Vagina (tissue), 2 donors: ENCODE measurements around the gene PPIP5K1. TPM values are rescaled to one million over a fixed set of nuclear protein-coding genes. Genes with fewer than 3 reads are reported as not detected.

ENCODE experiments used
- DNase-seq, 2 donors: peaks; one replicate each; pipeline ENCODE4 v3.0.0-alpha.2; 2017; ENCODE audit errors: extremely low spot score in 2 of 2
- H3K27ac ChIP-seq: fragments of 200-600 bp; sonication (generic); one replicate; pipeline ENCODE4 v1.5.1; 2019
- H3K27me3 ChIP-seq: fragments of 200-600 bp; sonication (generic); one replicate; pipeline ENCODE4 v1.5.1; 2019
- H3K36me3 ChIP-seq, 2 donors: fragments of 200-600 bp; sonication (generic); one replicate each; pipeline ENCODE4 v1.5.1; 2017 to 2019
- H3K4me1 ChIP-seq: fragments of 200-600 bp; sonication (generic); one replicate; pipeline ENCODE4 v1.5.1; 2019
- H3K4me3 ChIP-seq, 2 donors: fragments of 200-600 bp; sonication (generic); 1 replicate in 1 of 2; 2 replicates in 1 of 2; pipeline ENCODE4 v1.5.1; 2016 to 2019
- H3K9me3 ChIP-seq: fragments of 200-600 bp; sonication (generic); one replicate; pipeline ENCODE4 v1.5.1; 2019
- CTCF ChIP-seq, 3 experiments: fragments of 450-650 bp in 2 of 3; fragments of 200-600 bp in 1 of 3; sonication (generic) in 1 of 3; IDR thresholded peaks; one replicate each; pipeline ENCODE4 v1.5.1; 2017 to 2019; ENCODE audit warnings: antibody characterized with exemption in 3 of 3, mild to moderate bottlenecking in 2 of 3, moderate library complexity in 2 of 3
- POLR2A ChIP-seq, 2 donors: fragments of 450-650 bp; IDR thresholded peaks; one replicate each; pipeline ENCODE4 v1.6.1; 2017; ENCODE audit warnings: antibody characterized with exemption in 2 of 2, mild to moderate bottlenecking in 2 of 2, moderate library complexity in 2 of 2
- POLR2AphosphoS5 ChIP-seq, 2 donors: sonication (generic); formaldehyde crosslinking; IDR thresholded peaks; one replicate each; pipeline ENCODE4 v1.9.0; 2017; ENCODE audit warnings: antibody characterized with exemption in 2 of 2, mild to moderate bottlenecking in 2 of 2, low read depth in 1 of 2; ENCODE audit not compliant: insufficient read depth in 1 of 2
- intact Hi-C: fragments of 100-400 bp; cut with DNase I; formaldehyde crosslinking; loops from one replicate; pipeline ENCODE4 v1.15.1; 2023
- total RNA-seq: library from RNA; depleted of rRNA; stranded (reverse); fragments of >200 nt; gene quantifications from one replicate; pipeline ENCODE4 v1.2.3, GENCODE V29; 2016

Gene PPIP5K1
- total RNA-seq, 1 donor from 2014 or later: 46.4 TPM

- no peak for DNase-seq
- no peaks in the 10 kb centered on the region for H3K4me1 ChIP-seq
- H3K27ac ChIP-seq: no peak overlapping the region
- no peaks in the 10 kb centered on the region for H3K36me3 ChIP-seq
- intact Hi-C loops: no loop called here
- no peak overlapping the region for H3K4me3 ChIP-seq
- no peaks in the 10 kb centered on the region for H3K27me3 ChIP-seq
- H3K9me3 ChIP-seq: no peaks in the 10 kb centered on the region
- no peak for TF ChIP-seq POLR2AphosphoS5 (IDR thresholded peaks at IDR 0.05; ENCODE audit: insufficient read depth in 1 of 2, low read depth in 1 of 2)
- TF ChIP-seq POLR2A (IDR thresholded peaks at IDR 0.05): no peak
- no peak for TF ChIP-seq CTCF (IDR thresholded peaks at IDR 0.05)
Measured at GRCh38 chr15:43498990-43499389, 91.0 kb downstream of the PPIP5K1 start.

GRCh38 chr15:43493703-43494472 lies 96.1 kb downstream of the PPIP5K1 start:
- no peaks in the 10 kb centered on the region for H3K27me3 ChIP-seq
- DNase-seq: no peak
- peaks cover 22% of the 10 kb centered on the region for H3K4me1 ChIP-seq
- H3K9me3 ChIP-seq: no peaks in the 10 kb centered on the region
- peak overlapping the region; percentile 72 to 89 for H3K4me3 ChIP-seq
- no peaks in the 10 kb centered on the region for H3K36me3 ChIP-seq
- TF ChIP-seq CTCF (IDR thresholded peaks at IDR 0.05) (no peak), POLR2AphosphoS5 (IDR thresholded peaks at IDR 0.05; ENCODE audit: insufficient read depth in 1 of 2, low read depth in 1 of 2) (no peak), POLR2A (IDR thresholded peaks at IDR 0.05) (no peak)
- H3K27ac ChIP-seq: peak overlapping the region; percentile 89
- intact Hi-C loops: no loop called here

GRCh38 chr15:43492673-43493601 lies 97.1 kb downstream of the PPIP5K1 start, which contains the start of gene TP53BP1:
Gene TP53BP1, minus strand, starts transcription at chr15:43493156. Its CDS starts 113 bp downstream, at chr15:43493043.
- Histone ChIP-seq H3K36me3 (peaks cover 0 to 5% of the 10 kb centered on the region in 2 donors), H3K4me3 (peak within 1 kb of the TSS; percentile 72 to 89), H3K27me3 (no peaks in the 10 kb centered on the region), H3K9me3 (no peaks in the 10 kb centered on the region), H3K27ac (peak within 1 kb of the TSS; percentile 89), H3K4me1 (peaks cover 29% of the 10 kb centered on the region)
- intact Hi-C loops: no loop called here
- TF ChIP-seq POLR2A (IDR thresholded peaks at IDR 0.05): peak in 1 of 2 donors; percentile 35
- TF ChIP-seq POLR2AphosphoS5 (IDR thresholded peaks at IDR 0.05; ENCODE audit: insufficient read depth in 1 of 2, low read depth in 1 of 2): peak; percentile 76 to 91
- no peak for TF ChIP-seq CTCF (IDR thresholded peaks at IDR 0.05)
- peak in 1 of 2 donors; percentile 95 for DNase-seq

GRCh38 chr15:43492266-43492665 lies 97.7 kb downstream of the PPIP5K1 start:
- peak overlapping the region; percentile 72 to 89 for H3K4me3 ChIP-seq
- TF ChIP-seq CTCF (IDR thresholded peaks at IDR 0.05) (no peak), POLR2A (IDR thresholded peaks at IDR 0.05) (no peak), POLR2AphosphoS5 (IDR thresholded peaks at IDR 0.05; ENCODE audit: insufficient read depth in 1 of 2, low read depth in 1 of 2) (no peak)
- H3K9me3 ChIP-seq: no peaks in the 10 kb centered on the region
- intact Hi-C loops: no loop called here
- H3K27me3 ChIP-seq: no peaks in the 10 kb centered on the region
- peaks cover 0 to 7% of the 10 kb centered on the region in 2 donors for H3K36me3 ChIP-seq
- H3K4me1 ChIP-seq: peaks cover 29% of the 10 kb centered on the region
- peak overlapping the region; percentile 89 for H3K27ac ChIP-seq
- no peak for DNase-seq
